HEK293 (cell line): ENCODE measurements around the gene ASCC1.

Experiments used
- CTCF ChIA-PET: fragments of 350-600 bp; formaldehyde crosslinking; extraction: SDS; loops from one replicate; lab custom pipeline; 2021; ENCODE audit warnings: antibody characterized with exemption; lab: Yijun Ruan, JAX
- POLR2A ChIA-PET: fragments of 300-600 bp; formaldehyde crosslinking; extraction: SDS; loops from one replicate; lab custom pipeline; 2020; ENCODE audit warnings: antibody characterized with exemption, inconsistent platforms; lab: Yijun Ruan, JAX
- H3K27ac ChIP-seq: fragments of 200-500 bp; sonication (Bioruptor generic); 2 replicates; pipeline ENCODE4 v1.5.1; 2014; ENCODE audit warnings: low read depth, low read length, control low read depth, inconsistent platforms; ENCODE audit errors: extremely low read depth
- H3K36me3 ChIP-seq, 2 experiments: fragments of 200-500 bp in 1 of 2; sonication (Bioruptor generic) in 1 of 2; 1 replicate in 1 of 2; 2 replicates in 1 of 2; pipeline ENCODE4 v1.5.1; 2014 to 2017; ENCODE audit warnings: inconsistent platforms in 2 of 2, low read length in 2 of 2; ENCODE audit not compliant: control insufficient read depth in 2 of 2, insufficient read depth in 1 of 2
- H3K4me1 ChIP-seq: fragments of 200-500 bp; sonication (Bioruptor generic); 2 replicates; pipeline ENCODE4 v1.5.1; 2014; ENCODE audit warnings: mild to moderate bottlenecking, low read length, inconsistent platforms; ENCODE audit not compliant: control insufficient read depth, insufficient read depth
- H3K4me3 ChIP-seq: 2 replicates; pipeline ENCODE4 v1.5.1; 2011; ENCODE audit warnings: low read depth, mild to moderate bottlenecking, control low read depth, low read length, moderate library complexity
- H3K9me3 ChIP-seq: fragments of 200-500 bp; sonication (Bioruptor generic); 2 replicates; pipeline ENCODE4 v1.5.1; 2014; ENCODE audit warnings: low read depth, low read length, inconsistent platforms; ENCODE audit not compliant: control insufficient read depth, insufficient read depth
- FEZF1 ChIP-seq: fragments of 450-650 bp; formaldehyde crosslinking; IDR thresholded peaks from 2 replicates; pipeline ENCODE4 v1.5.1; 2016; ENCODE audit warnings: missing biosample characterization, missing genetic modification characterization
- GFI1B ChIP-seq: fragments of 450-650 bp; formaldehyde crosslinking; IDR thresholded peaks from 2 replicates; pipeline ENCODE4 v1.5.1; 2016; ENCODE audit warnings: missing biosample characterization, missing genetic modification characterization
- GLIS1 ChIP-seq: fragments of 450-650 bp; formaldehyde crosslinking; IDR thresholded peaks from 2 replicates; pipeline ENCODE4 v1.5.1; 2016; ENCODE audit warnings: missing biosample characterization, missing genetic modification characterization
- OSR2 ChIP-seq: fragments of 450-650 bp; formaldehyde crosslinking; IDR thresholded peaks from 2 replicates; pipeline ENCODE4 v1.5.1; 2016; ENCODE audit warnings: missing biosample characterization, missing genetic modification characterization
- PRDM10 ChIP-seq: fragments of 450-650 bp; formaldehyde crosslinking; IDR thresholded peaks from 2 replicates; pipeline ENCODE4 v1.5.1; 2016; ENCODE audit warnings: missing biosample characterization, missing genetic modification characterization
- PRDM6 ChIP-seq: fragments of 450-650 bp; formaldehyde crosslinking; IDR thresholded peaks from 2 replicates; pipeline ENCODE4 v1.5.1; 2017; ENCODE audit warnings: missing biosample characterization, missing genetic modification characterization
- SCRT1 ChIP-seq: fragments of 450-650 bp; formaldehyde crosslinking; IDR thresholded peaks from 2 replicates; pipeline ENCODE4 v1.5.1; 2016; ENCODE audit warnings: missing biosample characterization, missing genetic modification characterization, borderline replicate concordance
- ZNF155 ChIP-seq: fragments of 450-650 bp; formaldehyde crosslinking; IDR thresholded peaks from 2 replicates; pipeline ENCODE4 v1.5.1; 2016; ENCODE audit warnings: missing biosample characterization, missing genetic modification characterization
- ZNF280C ChIP-seq: fragments of 450-650 bp; formaldehyde crosslinking; IDR thresholded peaks from 2 replicates; pipeline ENCODE4 v1.5.1; 2016; ENCODE audit warnings: missing biosample characterization, missing genetic modification characterization
- ZNF280D ChIP-seq: fragments of 450-650 bp; formaldehyde crosslinking; IDR thresholded peaks from 2 replicates; pipeline ENCODE4 v1.5.1; 2016; ENCODE audit warnings: missing biosample characterization, missing genetic modification characterization
- ZNF398 ChIP-seq: fragments of 450-650 bp; formaldehyde crosslinking; IDR thresholded peaks from 2 replicates; pipeline ENCODE4 v1.5.1; 2017; ENCODE audit warnings: missing biosample characterization, missing genetic modification characterization
- ZNF404 ChIP-seq: fragments of 450-650 bp; formaldehyde crosslinking; IDR thresholded peaks from 2 replicates; pipeline ENCODE4 v1.5.1; 2017; ENCODE audit warnings: missing biosample characterization, missing genetic modification characterization
- ZNF449 ChIP-seq: fragments of 450-650 bp; formaldehyde crosslinking; IDR thresholded peaks from 2 replicates; pipeline ENCODE4 v1.5.1; 2017; ENCODE audit warnings: missing biosample characterization, mild to moderate bottlenecking, missing genetic modification characterization, moderate library complexity
- ZNF521 ChIP-seq: fragments of 450-650 bp; formaldehyde crosslinking; IDR thresholded peaks from 2 replicates; pipeline ENCODE4 v1.5.1; 2017; ENCODE audit warnings: missing biosample characterization, mild to moderate bottlenecking, missing genetic modification characterization
- ZNF560 ChIP-seq: fragments of 450-650 bp; formaldehyde crosslinking; IDR thresholded peaks from 2 replicates; pipeline ENCODE4 v1.5.1; 2017; ENCODE audit warnings: missing biosample characterization, missing genetic modification characterization, borderline replicate concordance
- ZNF692 ChIP-seq: fragments of 450-650 bp; formaldehyde crosslinking; IDR thresholded peaks from 2 replicates; pipeline ENCODE4 v1.5.1; 2016; ENCODE audit warnings: missing biosample characterization, missing genetic modification characterization
- ZNF776 ChIP-seq: fragments of 450-650 bp; formaldehyde crosslinking; IDR thresholded peaks from 2 replicates; pipeline ENCODE4 v1.5.0; 2017; ENCODE audit warnings: missing biosample characterization, missing genetic modification characterization, borderline replicate concordance
- ZNF837 ChIP-seq: fragments of 450-650 bp; formaldehyde crosslinking; IDR thresholded peaks from 2 replicates; pipeline ENCODE4 v1.5.1; 2016; ENCODE audit warnings: missing biosample characterization, missing genetic modification characterization

The ASCC1 gene

GRCh38 chr10:72229261-72230251, 13.5 kb upstream of the ASCC1 start:
- H3K4me3 ChIP-seq: no peak overlapping the region
- H3K9me3 ChIP-seq: no peaks in the 10 kb centered on the region
- ChIA-PET CTCF (interaction anchor here (0.6 to 1.5 kb wide), 8 partner anchors 13 to 272 kb away, joined by 3 to 6 read pairs (median 4); partner anchors contain the start of genes ANAPC16 and ASCC1), POLR2A (interaction anchor here (0.6 to 1.9 kb wide), 5 partner anchors 13 to 1357 kb away, joined by 3 to 18 read pairs (median 4); partner anchors contain the start of genes ANAPC16, ASCC1 and DDIT4)
- H3K27ac ChIP-seq: 0 out of 2 replicates have a peak overlapping the region, but pooled peaks have one; percentile 1
- H3K36me3 ChIP-seq: peaks cover 30% of the 10 kb centered on the region in 2 experiments
- TF ChIP-seq ZNF837 (no peak), ZNF398 (tag by site-specific recombination) (no peak), ZNF280D (no peak), ZNF560 (tag by site-specific recombination) (no peak), ZNF521 (tag by site-specific recombination) (no peak), ZNF692 (tag by site-specific recombination) (no peak), ZNF449 (tag by site-specific recombination) (peak; percentile 77), OSR2 (peak; percentile 22; the same call in 1 of the 2 replicates), ZNF155 (tag by site-specific recombination) (no peak), PRDM10 (tag by site-specific recombination) (peak; percentile 57), GFI1B (tag by site-specific recombination) (peak; percentile 91), ZNF280C (tag by site-specific recombination) (no peak), ZNF404 (tag by site-specific recombination) (no peak), PRDM6 (peak; percentile 62), ZNF776 (tag by site-specific recombination) (no peak), FEZF1 (tag by site-specific recombination) (peak; percentile 96), SCRT1 (tag by site-specific recombination) (no peak), GLIS1 (tag by site-specific recombination) (peak; percentile 71; the same call in 1 of the 2 replicates)
- peaks cover 26% of the 10 kb centered on the region for H3K4me1 ChIP-seq
